NCI-H1694 (cell line): Measurements from ENCODE around the gene LRRC31.

Experiments used
- DNase-seq: peaks from one replicate; lab custom pipeline; 2025; lab: John Stamatoyannopoulos, UW

Gene LRRC31

GRCh38 chr3:169813278-169813677 is 56.5 kb downstream of the LRRC31 start:
- DNase-seq: no peak

- peak; percentile 84 for DNase-seq
These were observed 57.2 kb downstream of the LRRC31 start, which contains the start of the genes LRRC34 and LRRIQ4 for GRCh38 chr3:169812332-169813235. Gene LRRC34, minus strand, starts transcription at chr3:169812904. Its CDS starts 356 bp downstream, at chr3:169812548. Gene LRRIQ4, plus strand, starts transcription at chr3:169812870. Its CDS starts 9,052 bp downstream, at chr3:169821922.

DNA sequence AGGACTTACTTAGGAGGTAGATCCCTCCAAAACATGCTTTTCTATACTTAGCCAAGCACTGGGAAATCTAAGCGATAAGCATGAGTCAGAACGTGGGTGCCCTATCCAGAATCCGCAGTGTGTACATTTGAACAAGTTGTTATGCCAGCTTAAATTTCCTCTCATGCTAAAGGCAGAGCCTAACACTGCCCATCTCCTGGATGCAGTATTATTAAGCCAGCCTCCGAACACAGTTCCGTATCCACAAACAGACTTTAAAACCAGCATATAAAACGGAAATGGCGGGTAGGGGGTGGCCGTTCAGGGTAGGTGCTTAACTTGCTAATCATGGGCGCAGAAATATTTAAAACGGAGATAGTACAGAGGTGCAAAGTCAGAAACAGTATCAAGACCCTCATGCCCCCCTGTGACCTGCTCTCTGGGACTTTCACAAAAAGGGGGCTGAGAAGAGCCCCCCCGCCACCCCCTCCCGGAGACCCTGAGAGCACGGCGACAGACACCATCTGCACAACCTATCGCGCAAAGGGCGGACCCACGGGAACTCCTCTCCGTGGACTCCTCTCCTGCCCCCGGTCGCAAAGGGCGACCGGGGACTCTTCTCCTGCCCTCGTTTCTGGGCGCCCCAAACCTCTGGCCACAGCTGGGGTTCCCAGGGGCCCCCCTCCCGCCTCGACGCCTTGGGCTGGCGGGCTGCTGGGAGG is 58.0 kb downstream of the LRRC31 start:
- DNase-seq: no peak

- DNase-seq: no peak
These were observed 60.4 kb downstream of the LRRC31 start for GRCh38 chr3:169809230-169809795.

DNA sequence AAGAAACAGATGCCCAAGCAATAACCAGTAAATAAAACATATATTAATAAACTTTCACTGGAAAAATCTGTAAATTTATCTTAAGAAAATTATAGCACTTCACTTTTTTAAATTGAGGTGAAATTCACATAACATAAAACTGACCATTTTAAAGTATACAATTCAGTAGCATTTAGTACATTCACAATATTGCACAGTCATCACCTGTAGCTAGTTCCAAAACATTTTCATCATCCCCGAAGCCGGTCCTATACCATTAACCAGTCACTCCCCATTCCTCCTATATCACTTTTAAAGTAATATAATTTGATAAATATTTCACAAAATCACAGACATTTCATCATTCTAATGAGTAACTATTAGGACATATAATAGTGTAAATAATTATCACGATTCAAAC is 65.1 kb downstream of the LRRC31 start:
- no peak for DNase-seq

DNA sequence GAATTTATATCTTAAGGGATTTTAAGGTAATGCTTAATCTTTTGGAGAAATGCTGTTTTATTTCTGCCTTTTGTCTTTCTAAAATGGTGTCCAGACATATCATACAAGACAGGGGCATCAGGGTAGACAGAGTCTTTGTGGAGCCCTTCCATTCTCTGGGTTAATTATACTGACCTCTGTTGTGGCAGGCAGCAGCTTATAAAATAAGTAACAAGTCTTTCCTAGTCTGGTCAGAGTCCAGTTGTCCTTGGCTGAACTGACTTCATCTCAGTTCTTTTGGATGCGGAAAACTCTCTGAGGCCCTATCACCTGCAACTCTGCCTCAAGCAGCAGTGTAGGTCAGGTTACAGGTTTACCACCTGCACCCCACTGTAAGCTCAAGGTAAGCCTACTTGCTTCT is 77.4 kb downstream of the LRRC31 start:
- no peak for DNase-seq

DNA sequence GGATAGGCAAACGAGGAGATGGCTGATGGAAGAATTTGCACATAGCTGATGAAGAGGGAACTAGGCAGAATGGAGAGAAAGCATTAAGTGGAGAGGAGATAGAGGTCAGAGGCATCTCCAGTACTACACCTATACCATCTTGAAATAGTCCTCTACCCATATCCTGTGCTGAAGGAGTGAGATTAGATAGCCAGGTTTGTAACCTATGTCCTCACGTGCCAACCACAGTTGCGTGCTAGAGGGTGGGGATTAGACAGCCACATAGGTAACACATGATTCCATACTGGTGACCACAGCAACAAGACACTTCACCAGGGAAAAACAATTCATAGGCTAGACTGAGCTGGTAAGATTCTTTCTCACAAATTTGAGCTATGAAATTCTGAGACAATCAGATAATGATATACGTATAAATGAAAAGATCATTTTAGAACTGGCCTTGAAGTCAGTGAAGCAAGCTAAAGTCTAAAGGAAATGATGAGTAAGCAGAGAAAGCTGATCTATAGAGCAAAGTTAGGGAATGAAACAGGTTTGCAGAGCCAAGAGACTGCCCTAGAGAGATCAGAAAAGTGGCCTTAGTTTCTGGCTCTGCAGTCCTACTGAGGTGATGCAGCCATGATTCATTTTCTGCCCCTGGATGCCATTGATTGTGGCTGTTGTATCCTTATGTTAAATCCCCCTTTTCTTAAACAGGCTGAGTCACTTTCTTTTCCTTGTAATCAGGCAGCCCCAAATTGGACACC is 78.9 kb downstream of the LRRC31 start:
- no peak for DNase-seq

GRCh38 chr3:169790219-169790618 is 79.5 kb downstream of the LRRC31 start:
- DNase-seq: no peak
